ENCODE measurements around the gene PCDH8. TPM values are rescaled to one million over a fixed set of nuclear protein-coding genes. Genes with fewer than 3 reads are reported as not detected.

PCDH8 gene
- total and polyA plus RNA-seq, 2 of the 13 experiments (the other 11 are each of a cell fraction or from before 2014, with no cell fraction given) = not detected

- no peaks in the 10 kb centered on the region for H4K20me1 ChIP-seq (ENCODE audit: insufficient read depth, low read length)
- H3K4me1 ChIP-seq (ENCODE audit: insufficient read depth, low read length) = peaks cover 10% of the 10 kb centered on the region
- FAIRE-seq = no peak
- no TSS peak for BruUV-seq (replicated peaks)
- no peaks in the 10 kb centered on the region for H3K9me3 ChIP-seq (ENCODE audit: low read length)
- in situ Hi-C loops (cut with HindIII; ENCODE audit: extremely low pct_ligation_motif_present, low pct_unique_long_range_greater_than_20kb) (no loop called here), intact Hi-C loops (cut with micrococcal nuclease; ENCODE audit: unreplicated experiment) (no loop called here)
- no peak overlapping the region for H2AFZ ChIP-seq (ENCODE audit: low read length)
- TF ChIP-seq CREBL2 (CRISPR knock-in tag; IDR thresholded peaks at IDR 0.05; ENCODE audit: borderline replicate concordance) (no peak), REST (IDR thresholded peaks at IDR 0.05; ENCODE audit: borderline replicate concordance in 1 of 2, low read depth in 1 of 2, low read length in 2 of 2) (no peak), ZNF101 (CRISPR knock-in tag; IDR thresholded peaks at IDR 0.05; ENCODE audit: borderline replicate concordance, low read depth) (no peak), ZNF558 (CRISPR knock-in tag; IDR thresholded peaks at IDR 0.05; ENCODE audit: borderline replicate concordance) (no peak), ZNF17 (CRISPR knock-in tag; IDR thresholded peaks at IDR 0.05) (no peak), ZNF704 (CRISPR knock-in tag; IDR thresholded peaks at IDR 0.05; ENCODE audit: borderline replicate concordance) (no peak), IRX3 (CRISPR knock-in tag; IDR thresholded peaks at IDR 0.05; ENCODE audit: borderline replicate concordance, low read depth) (no peak), ZNF44 (CRISPR knock-in tag; IDR thresholded peaks at IDR 0.05) (no peak), KDM5A (IDR thresholded peaks at IDR 0.05; ENCODE audit: borderline replicate concordance, low read length) (no peak), PAWR (CRISPR knock-in tag; IDR thresholded peaks at IDR 0.05; ENCODE audit: borderline replicate concordance) (no peak)
- H3K27ac ChIP-seq (ENCODE audit: extremely low read length, insufficient read depth, low read length) = no peak overlapping the region
- no peak for DNase-seq (ENCODE audit: low spot score)
- H3K36me3 ChIP-seq (replicated peaks in 1 of 2; ENCODE audit: control insufficient read depth in 1 of 2, insufficient read depth in 2 of 2, low read length in 2 of 2) = no peaks in the 10 kb centered on the region
- CTCF ChIA-PET (ENCODE audit: low intra/inter-chr PET ratio, low total read pairs) = no interaction called here
- H3K4me3 ChIP-seq (replicated peaks in 1 of 3; ENCODE audit: insufficient read depth in 1 of 3, low read depth in 2 of 3, low read length in 3 of 3) = no peak overlapping the region
- H3K9ac ChIP-seq (ENCODE audit: insufficient read depth, low read depth, low read length) = no peak overlapping the region
- H3K79me2 ChIP-seq (ENCODE audit: insufficient read depth, low read length) = no peaks in the 10 kb centered on the region
- POLR2A ChIA-PET = no interaction called here
- WGBS (ENCODE audit: low lambda C conversion rate) = 0% methylated on average over 2 of the region's 2 CpGs
- no peaks in the 10 kb centered on the region for H3K27me3 ChIP-seq (ENCODE audit: control insufficient read depth in 1 of 2, insufficient read depth in 2 of 2, low read length in 2 of 2)
- no peak for ATAC-seq
- H3K4me2 ChIP-seq (ENCODE audit: low read depth, low read length) = no peak overlapping the region
Measured at GRCh38 chr13:52837850-52838249, 10.6 kb downstream of the PCDH8 start.
